WI38 (cell line): ENCODE data around the gene TOP1.

Experiments
- H3K4me3 ChIP-seq: 2 replicates; pipeline ENCODE4 v1.5.1; 2011; ENCODE audit warnings: low read depth, mild to moderate bottlenecking, control low read depth, low read length
- CTCF ChIP-seq: IDR thresholded peaks from 2 replicates; pipeline ENCODE4 v1.5.1; 2012; ENCODE audit warnings: low read depth, mild to moderate bottlenecking, control low read depth, low read length

The TOP1 gene

GRCh38 chr20:41151134-41151869 lies 122.7 kb downstream of the TOP1 start:
- H3K4me3 ChIP-seq, result no peak overlapping the region
- TF ChIP-seq CTCF, result no peak

- H3K4me3 ChIP-seq, result no peak overlapping the region
- no peak for TF ChIP-seq CTCF
Observed at GRCh38 chr20:41152108-41152757, 123.6 kb downstream of the TOP1 start.

- H3K4me3 ChIP-seq, result no peak overlapping the region
- no peak for TF ChIP-seq CTCF
Observed at GRCh38 chr20:41154436-41155176, 126.0 kb downstream of the TOP1 start.

GRCh38 chr20:41155261-41155660 lies 126.6 kb downstream of the TOP1 start:
- no peak for TF ChIP-seq CTCF
- no peak overlapping the region for H3K4me3 ChIP-seq

- H3K4me3 ChIP-seq, result no peak overlapping the region
- no peak for TF ChIP-seq CTCF
Observed at GRCh38 chr20:41158082-41158625, 129.5 kb downstream of the TOP1 start.

- no peak for TF ChIP-seq CTCF
- no peak overlapping the region for H3K4me3 ChIP-seq
Observed at GRCh38 chr20:41159547-41159946, 130.9 kb downstream of the TOP1 start.
